ENCODE data around the gene KMT2B.
A peak's percentile ranks its signal among the peaks of the same experiment; 100 is the strongest.

The KMT2B gene

DNA sequence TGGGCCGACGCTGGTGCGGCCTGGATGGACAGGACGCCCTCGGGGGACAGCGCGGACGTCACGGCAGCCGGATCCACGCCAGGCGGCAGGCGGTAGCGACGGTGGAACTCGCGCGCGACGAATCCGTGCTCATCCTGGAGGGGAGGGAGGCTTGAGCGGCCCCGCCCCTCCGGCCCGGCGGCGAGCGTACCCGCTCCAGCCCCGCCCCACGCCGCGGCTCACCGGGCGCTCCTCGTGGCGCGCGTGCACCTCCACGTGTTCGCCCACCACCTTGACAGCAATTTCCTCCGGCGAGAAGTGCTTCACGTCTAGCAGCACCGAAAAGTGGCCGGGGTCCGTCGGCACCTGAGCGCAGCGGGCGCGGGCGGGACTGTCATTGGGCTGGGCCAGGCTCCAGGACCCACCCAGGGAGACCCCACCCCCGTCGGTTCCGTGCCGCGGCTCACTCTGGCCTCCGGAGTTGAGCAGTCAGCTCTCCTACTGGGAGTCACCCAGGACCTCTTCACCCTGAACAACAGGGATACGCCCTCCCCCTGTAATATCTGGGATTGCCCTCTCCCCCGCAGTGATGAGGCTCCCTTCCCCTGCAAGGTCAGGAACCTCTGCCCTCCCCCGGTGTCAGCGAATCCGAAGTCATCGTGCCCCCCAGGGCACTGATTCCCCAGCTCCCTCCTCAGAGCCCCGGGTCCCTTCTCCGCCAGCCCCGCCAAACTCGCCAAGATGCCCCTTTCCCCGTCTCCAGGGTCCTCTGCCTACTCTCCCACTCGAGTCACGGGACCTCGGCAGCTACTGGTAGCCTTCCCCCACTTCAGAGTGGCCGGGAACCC lies 38.0 kb downstream of the KMT2B start (continued):
- TF ChIP-seq, protein P1, sequence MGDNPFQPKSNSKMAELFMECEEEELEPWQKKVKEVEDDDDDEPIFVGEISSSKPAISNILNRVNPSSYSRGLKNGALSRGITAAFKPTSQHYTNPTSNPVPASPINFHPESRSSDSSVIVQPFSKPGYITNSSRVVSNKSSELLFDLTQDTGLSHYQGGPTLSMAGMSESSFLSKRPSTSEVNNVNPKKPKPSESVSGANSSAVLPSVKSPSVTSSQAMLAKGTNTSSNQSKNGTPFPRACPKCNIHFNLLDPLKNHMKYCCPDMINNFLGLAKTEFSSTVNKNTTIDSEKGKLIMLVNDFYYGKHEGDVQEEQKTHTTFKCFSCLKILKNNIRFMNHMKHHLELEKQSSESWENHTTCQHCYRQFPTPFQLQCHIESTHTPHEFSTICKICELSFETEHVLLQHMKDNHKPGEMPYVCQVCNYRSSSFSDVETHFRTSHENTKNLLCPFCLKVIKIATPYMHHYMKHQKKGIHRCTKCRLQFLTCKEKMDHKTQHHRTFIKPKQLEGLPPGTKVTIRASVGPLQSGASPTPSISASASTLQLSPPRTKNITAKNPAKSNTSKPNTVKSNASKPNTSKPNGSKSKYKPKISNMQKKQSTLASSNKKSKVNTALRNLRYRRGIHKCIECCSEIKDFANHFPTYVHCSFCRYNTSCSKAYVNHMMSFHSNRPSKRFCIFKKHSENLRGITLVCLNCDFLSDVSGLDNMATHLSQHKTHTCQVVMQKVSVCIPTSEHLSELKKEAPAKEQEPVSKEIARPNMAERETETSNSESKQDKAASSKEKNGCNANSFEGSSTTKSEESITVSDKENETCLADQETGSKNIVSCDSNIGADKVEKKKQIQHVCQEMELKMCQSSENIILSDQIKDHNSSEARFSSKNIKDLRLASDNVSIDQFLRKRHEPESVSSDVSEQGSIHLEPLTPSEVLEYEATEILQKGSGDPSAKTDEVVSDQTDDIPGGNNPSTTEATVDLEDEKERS (tag by site-specific recombination; IDR thresholded peaks at IDR 0.05) = no peak
- TF ChIP-seq ZNF174 (tag by site-specific recombination; IDR thresholded peaks at IDR 0.05) (no peak), BCL11B (tag by site-specific recombination; IDR thresholded peaks at IDR 0.05; ENCODE audit: low read depth) (no peak; the same call in 1 of the 2 replicates), ZNF354C (tag by site-specific recombination; IDR thresholded peaks at IDR 0.05; ENCODE audit: borderline replicate concordance, low read depth) (no peak), ZNF548 (tag by site-specific recombination; IDR thresholded peaks at IDR 0.05) (no peak), ATF2 (tag by site-specific recombination; IDR thresholded peaks at IDR 0.05; ENCODE audit: low read depth) (no peak), ZNF561 (tag by site-specific recombination; IDR thresholded peaks at IDR 0.05; ENCODE audit: borderline replicate concordance) (no peak), BCL6B (tag by site-specific recombination; IDR thresholded peaks at IDR 0.05) (no peak), ZNF623 (tag by site-specific recombination; IDR thresholded peaks at IDR 0.05) (no peak), MEIS1 (CRISPR knock-in tag; IDR thresholded peaks at IDR 0.05; ENCODE audit: borderline replicate concordance) (no peak), ZBTB21 (tag by site-specific recombination; IDR thresholded peaks at IDR 0.05) (no peak), ZBTB11 (tag by site-specific recombination; conservative IDR thresholded peaks at IDR 0.05; ENCODE audit: low read depth) (no peak), ZNF292 (tag by site-specific recombination; IDR thresholded peaks at IDR 0.05; ENCODE audit: borderline replicate concordance, low read depth) (no peak), ZNF513 (tag by site-specific recombination; IDR thresholded peaks at IDR 0.05) (no peak), ZNF624 (tag by site-specific recombination; IDR thresholded peaks at IDR 0.05) (no peak), ZNF114 (tag by site-specific recombination; IDR thresholded peaks at IDR 0.05) (no peak), SCRT2 (tag by site-specific recombination; IDR thresholded peaks at IDR 0.05) (no peak), ZNF560 (tag by site-specific recombination; IDR thresholded peaks at IDR 0.05; ENCODE audit: borderline replicate concordance) (no peak), GLI2 (tag by site-specific recombination; IDR thresholded peaks at IDR 0.05; ENCODE audit: borderline replicate concordance, low read depth) (no peak), ZNF830 (tag by site-specific recombination; IDR thresholded peaks at IDR 0.05; ENCODE audit: low read depth) (no peak), ZNF335 (tag by site-specific recombination; conservative IDR thresholded peaks at IDR 0.05) (no peak), IKZF3 (tag by site-specific recombination; IDR thresholded peaks at IDR 0.05) (0 out of 2 replicates have a peak, but pooled peaks have one; percentile 10), SP2 (tag by site-specific recombination; IDR thresholded peaks at IDR 0.05) (no peak), SALL2 (tag by site-specific recombination; IDR thresholded peaks at IDR 0.05; ENCODE audit: borderline replicate concordance) (no peak), ZNF658 (tag by site-specific recombination; IDR thresholded peaks at IDR 0.05) (no peak), ZNF214 (tag by site-specific recombination; IDR thresholded peaks at IDR 0.05; ENCODE audit: borderline replicate concordance) (no peak)
- TF ChIP-seq, protein P2, sequence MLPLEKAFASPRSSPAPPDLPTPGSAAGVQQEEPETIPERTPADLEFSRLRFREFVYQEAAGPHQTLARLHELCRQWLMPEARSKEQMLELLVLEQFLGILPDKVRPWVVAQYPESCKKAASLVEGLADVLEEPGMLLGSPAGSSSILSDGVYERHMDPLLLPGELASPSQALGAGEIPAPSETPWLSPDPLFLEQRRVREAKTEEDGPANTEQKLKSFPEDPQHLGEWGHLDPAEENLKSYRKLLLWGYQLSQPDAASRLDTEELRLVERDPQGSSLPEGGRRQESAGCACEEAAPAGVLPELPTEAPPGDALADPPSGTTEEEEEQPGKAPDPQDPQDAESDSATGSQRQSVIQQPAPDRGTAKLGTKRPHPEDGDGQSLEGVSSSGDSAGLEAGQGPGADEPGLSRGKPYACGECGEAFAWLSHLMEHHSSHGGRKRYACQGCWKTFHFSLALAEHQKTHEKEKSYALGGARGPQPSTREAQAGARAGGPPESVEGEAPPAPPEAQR (tag by site-specific recombination; IDR thresholded peaks at IDR 0.05) = no peak
